ENCODE results near the gene TSPAN18.

The TSPAN18 gene

GRCh38 chr11:44693654-44694119 is 33.1 kb upstream of the TSPAN18 start:
- no peaks in the 10 kb centered on the region for H3K9me3 ChIP-seq (ENCODE audit: control insufficient read depth, insufficient read depth, low read depth, low read length)
- ChIA-PET CTCF (interaction anchor here (0.6 kb wide), 1 partner anchor 220 kb away, joined by 3 read pairs; no protein-coding TSS in a partner anchor), POLR2A (no interaction called here)
- TF ChIP-seq ZBTB20 (tag by site-specific recombination; IDR thresholded peaks at IDR 0.05), result no peak
- TF ChIP-seq KLF16 (tag by site-specific recombination; IDR thresholded peaks at IDR 0.05), result no peak
- TF ChIP-seq ZBTB44 (tag by site-specific recombination; IDR thresholded peaks at IDR 0.05), result no peak
- no peak for TF ChIP-seq ZNF23 (tag by site-specific recombination; IDR thresholded peaks at IDR 0.05; ENCODE audit: borderline replicate concordance)
- TF ChIP-seq, protein P1, sequence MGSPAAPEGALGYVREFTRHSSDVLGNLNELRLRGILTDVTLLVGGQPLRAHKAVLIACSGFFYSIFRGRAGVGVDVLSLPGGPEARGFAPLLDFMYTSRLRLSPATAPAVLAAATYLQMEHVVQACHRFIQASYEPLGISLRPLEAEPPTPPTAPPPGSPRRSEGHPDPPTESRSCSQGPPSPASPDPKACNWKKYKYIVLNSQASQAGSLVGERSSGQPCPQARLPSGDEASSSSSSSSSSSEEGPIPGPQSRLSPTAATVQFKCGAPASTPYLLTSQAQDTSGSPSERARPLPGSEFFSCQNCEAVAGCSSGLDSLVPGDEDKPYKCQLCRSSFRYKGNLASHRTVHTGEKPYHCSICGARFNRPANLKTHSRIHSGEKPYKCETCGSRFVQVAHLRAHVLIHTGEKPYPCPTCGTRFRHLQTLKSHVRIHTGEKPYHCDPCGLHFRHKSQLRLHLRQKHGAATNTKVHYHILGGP (tag by site-specific recombination; IDR thresholded peaks at IDR 0.05), result no peak
- no peak for TF ChIP-seq ZNF76 (tag by site-specific recombination; IDR thresholded peaks at IDR 0.05; ENCODE audit: borderline replicate concordance, low read depth)
- no peak for TF ChIP-seq ZNF664 (tag by site-specific recombination; IDR thresholded peaks at IDR 0.05)
- no peak for TF ChIP-seq SCRT1 (tag by site-specific recombination; IDR thresholded peaks at IDR 0.05; ENCODE audit: borderline replicate concordance)
- TF ChIP-seq ZNF692 (tag by site-specific recombination; IDR thresholded peaks at IDR 0.05), result no peak
- TF ChIP-seq, protein P2, sequence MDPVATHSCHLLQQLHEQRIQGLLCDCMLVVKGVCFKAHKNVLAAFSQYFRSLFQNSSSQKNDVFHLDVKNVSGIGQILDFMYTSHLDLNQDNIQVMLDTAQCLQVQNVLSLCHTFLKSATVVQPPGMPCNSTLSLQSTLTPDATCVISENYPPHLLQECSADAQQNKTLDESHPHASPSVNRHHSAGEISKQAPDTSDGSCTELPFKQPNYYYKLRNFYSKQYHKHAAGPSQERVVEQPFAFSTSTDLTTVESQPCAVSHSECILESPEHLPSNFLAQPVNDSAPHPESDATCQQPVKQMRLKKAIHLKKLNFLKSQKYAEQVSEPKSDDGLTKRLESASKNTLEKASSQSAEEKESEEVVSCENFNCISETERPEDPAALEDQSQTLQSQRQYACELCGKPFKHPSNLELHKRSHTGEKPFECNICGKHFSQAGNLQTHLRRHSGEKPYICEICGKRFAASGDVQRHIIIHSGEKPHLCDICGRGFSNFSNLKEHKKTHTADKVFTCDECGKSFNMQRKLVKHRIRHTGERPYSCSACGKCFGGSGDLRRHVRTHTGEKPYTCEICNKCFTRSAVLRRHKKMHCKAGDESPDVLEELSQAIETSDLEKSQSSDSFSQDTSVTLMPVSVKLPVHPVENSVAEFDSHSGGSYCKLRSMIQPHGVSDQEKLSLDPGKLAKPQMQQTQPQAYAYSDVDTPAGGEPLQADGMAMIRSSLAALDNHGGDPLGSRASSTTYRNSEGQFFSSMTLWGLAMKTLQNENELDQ (tag by site-specific recombination; IDR thresholded peaks at IDR 0.05; ENCODE audit: low read depth), result no peak
- no peak for TF ChIP-seq KLF1 (tag by site-specific recombination; IDR thresholded peaks at IDR 0.05)
- no peak for TF ChIP-seq ZNF394 (tag by site-specific recombination; IDR thresholded peaks at IDR 0.05; ENCODE audit: borderline replicate concordance)
- TF ChIP-seq ZNF398 (tag by site-specific recombination; IDR thresholded peaks at IDR 0.05), result no peak
- TF ChIP-seq ZNF791 (tag by site-specific recombination; IDR thresholded peaks at IDR 0.05), result no peak
- no peak for TF ChIP-seq ZSCAN30 (tag by site-specific recombination; IDR thresholded peaks at IDR 0.05)
- no peak for TF ChIP-seq ZNF335 (tag by site-specific recombination; conservative IDR thresholded peaks at IDR 0.05)
- no peak for TF ChIP-seq ZNF391 (tag by site-specific recombination; IDR thresholded peaks at IDR 0.05; ENCODE audit: borderline replicate concordance, low read depth)
- no peak overlapping the region for H3K27ac ChIP-seq (ENCODE audit: extremely low read depth, low read depth, low read length)
- H3K4me1 ChIP-seq (ENCODE audit: control insufficient read depth, insufficient read depth, low read length), result no peaks in the 10 kb centered on the region
- no peak overlapping the region for H3K4me3 ChIP-seq (ENCODE audit: low read depth, low read length)
- no peaks in the 10 kb centered on the region for H3K36me3 ChIP-seq (ENCODE audit: control insufficient read depth in 2 of 2, insufficient read depth in 1 of 2, low read length in 2 of 2)
